Thyroid gland (tissue), 4 donors: ENCODE data around the gene ELOVL7.

Experiments
- CTCF ChIP-seq, 6 experiments: fragments of 200-600 bp in 3 of 6; fragments of 450-650 bp in 3 of 6; sonication (generic) in 3 of 6; IDR thresholded peaks; one replicate each; pipeline ENCODE4 v1.5.1; 2016 to 2019; ENCODE audit warnings: antibody characterized with exemption in 6 of 6, mild to moderate bottlenecking in 2 of 6, inconsistent platforms in 1 of 6, moderate library complexity in 1 of 6
- POLR2A ChIP-seq, 2 donors: fragments of 450-650 bp; IDR thresholded peaks; one replicate each; pipeline ENCODE4 v1.6.1; 2017; ENCODE audit warnings: antibody characterized with exemption in 2 of 2, mild to moderate bottlenecking in 2 of 2, moderate library complexity in 1 of 2

DNA sequence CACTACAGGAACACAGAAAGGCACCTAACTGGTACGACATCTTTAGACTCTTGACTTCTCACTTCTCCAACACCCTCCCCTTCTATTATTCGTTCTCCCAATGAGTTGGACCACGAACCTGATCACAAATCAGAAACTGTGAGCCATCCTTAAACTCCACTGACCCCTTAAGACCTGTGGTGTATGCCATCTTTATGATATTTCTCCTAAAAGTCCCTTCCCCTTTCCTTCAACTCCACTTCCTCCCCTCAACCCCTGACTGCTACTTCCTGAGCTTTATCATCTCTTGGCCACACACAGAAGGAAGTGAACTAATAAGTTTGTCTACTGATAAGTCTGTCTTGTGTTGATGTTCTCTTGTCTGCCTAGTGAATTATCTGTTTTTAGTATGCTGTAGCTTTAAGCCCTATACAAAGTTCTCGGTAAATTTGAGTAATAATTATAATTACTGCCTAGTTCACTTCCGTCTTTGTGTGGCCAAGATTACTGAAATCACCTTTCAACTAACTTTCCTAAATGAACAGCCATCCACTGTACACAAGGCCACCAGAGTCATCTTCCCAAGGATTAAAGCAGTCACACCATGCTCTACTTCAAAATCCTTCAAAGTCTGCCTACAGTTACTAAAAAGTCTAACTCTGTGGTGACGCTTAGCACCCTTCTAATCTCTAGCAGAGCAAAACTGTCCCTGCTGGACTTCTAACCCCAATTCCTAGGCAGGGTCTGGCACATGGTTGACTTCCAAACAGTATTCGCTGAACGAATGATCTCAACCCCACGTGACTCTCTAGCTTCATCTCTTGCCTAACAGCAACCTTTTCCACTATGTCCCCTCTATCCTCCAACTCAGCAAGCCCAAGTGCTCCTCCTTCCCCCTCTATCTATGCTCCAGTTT is 23.2 kb downstream of the ELOVL7 start:
- TF ChIP-seq POLR2A (IDR thresholded peaks at IDR 0.05) = no peak
- TF ChIP-seq CTCF (IDR thresholded peaks at IDR 0.05) = no peak
